Loucy (cell line): ENCODE results near the gene MCHR2.
A peak's percentile ranks its signal among the peaks of the same experiment; 100 is the strongest.

Experiments
- H2AFZ ChIP-seq: fragments of 200-600 bp; sonication (generic); 2 replicates; pipeline ENCODE4 v1.6.0; 2016; ENCODE audit warnings: antibody characterized with exemption, mild to moderate bottlenecking, low read length, moderate library complexity
- H3F3A ChIP-seq: fragments of 200-600 bp; 2 replicates; pipeline ENCODE4 v1.6.0; 2016; ENCODE audit warnings: antibody characterized with exemption, low read depth, mild to moderate bottlenecking
- H3K27me3 ChIP-seq: fragments of 200-600 bp; sonication (generic); 2 replicates; pipeline ENCODE4 v1.6.1; 2014; ENCODE audit warnings: low read length, mild to moderate bottlenecking; ENCODE audit not compliant: insufficient read depth, poor library complexity, severe bottlenecking
- H3K36me3 ChIP-seq: fragments of 200-600 bp; sonication (generic); 2 replicates; pipeline ENCODE4 v1.6.1; 2016; ENCODE audit warnings: low read length; ENCODE audit not compliant: insufficient read depth
- H3K4me1 ChIP-seq: fragments of 200-600 bp; sonication (generic); 2 replicates; pipeline ENCODE4 v1.5.1; 2014; ENCODE audit warnings: low read length, mild to moderate bottlenecking; ENCODE audit not compliant: insufficient read depth, poor library complexity, severe bottlenecking
- H3K4me2 ChIP-seq: fragments of 200-600 bp; sonication (generic); 2 replicates; pipeline ENCODE4 v1.6.0; 2014; ENCODE audit warnings: antibody characterized with exemption, low read length, low read depth, mild to moderate bottlenecking; ENCODE audit not compliant: poor library complexity, severe bottlenecking
- H3K4me3 ChIP-seq: fragments of 200-600 bp; sonication (generic); 2 replicates; pipeline ENCODE4 v1.5.1; 2014; ENCODE audit warnings: low read length, mild to moderate bottlenecking, mixed read lengths; ENCODE audit not compliant: poor library complexity, severe bottlenecking
- H3K79me2 ChIP-seq: fragments of 200-600 bp; sonication (generic); 2 replicates; pipeline ENCODE4 v1.6.1; 2014; ENCODE audit warnings: low read length; ENCODE audit not compliant: insufficient read depth
- H3K9ac ChIP-seq: fragments of 200-600 bp; sonication (generic); 2 replicates; pipeline ENCODE4 v1.6.0; 2014; ENCODE audit warnings: mild to moderate bottlenecking, low read depth, low read length, moderate library complexity; ENCODE audit not compliant: poor library complexity, severe bottlenecking
- H3K9me2 ChIP-seq: fragments of 200-600 bp; sonication (generic); replicated peaks from 2 replicates; pipeline ENCODE4 v1.6.1; 2016; ENCODE audit warnings: low read depth, low read length, mixed read lengths
- H3K9me3 ChIP-seq: fragments of 200-600 bp; sonication (generic); 2 replicates; pipeline ENCODE4 v1.6.1; 2014; ENCODE audit warnings: mild to moderate bottlenecking, antibody characterized with exemption, low read length, low read depth; ENCODE audit not compliant: insufficient read depth
- H4K20me1 ChIP-seq: fragments of 200-600 bp; sonication (generic); 2 replicates; pipeline ENCODE4 v1.6.0; 2014; ENCODE audit warnings: antibody characterized with exemption, low read length, mild to moderate bottlenecking; ENCODE audit not compliant: insufficient read depth, poor library complexity, severe bottlenecking
- EZH2phosphoT487 ChIP-seq: fragments of 200-600 bp; IDR thresholded peaks from 2 replicates; pipeline ENCODE4 v1.6.1; 2018; ENCODE audit warnings: antibody characterized with exemption, mild to moderate bottlenecking, moderate library complexity, borderline replicate concordance
- TF ChIP-seq, protein P1 (sequence below): fragments of 200-600 bp; sonication (generic); conservative IDR thresholded peaks from 2 replicates; pipeline ENCODE4 v1.5.1; 2014; ENCODE audit warnings: mild to moderate bottlenecking, antibody characterized with exemption, low read length

Gene MCHR2

DNA sequence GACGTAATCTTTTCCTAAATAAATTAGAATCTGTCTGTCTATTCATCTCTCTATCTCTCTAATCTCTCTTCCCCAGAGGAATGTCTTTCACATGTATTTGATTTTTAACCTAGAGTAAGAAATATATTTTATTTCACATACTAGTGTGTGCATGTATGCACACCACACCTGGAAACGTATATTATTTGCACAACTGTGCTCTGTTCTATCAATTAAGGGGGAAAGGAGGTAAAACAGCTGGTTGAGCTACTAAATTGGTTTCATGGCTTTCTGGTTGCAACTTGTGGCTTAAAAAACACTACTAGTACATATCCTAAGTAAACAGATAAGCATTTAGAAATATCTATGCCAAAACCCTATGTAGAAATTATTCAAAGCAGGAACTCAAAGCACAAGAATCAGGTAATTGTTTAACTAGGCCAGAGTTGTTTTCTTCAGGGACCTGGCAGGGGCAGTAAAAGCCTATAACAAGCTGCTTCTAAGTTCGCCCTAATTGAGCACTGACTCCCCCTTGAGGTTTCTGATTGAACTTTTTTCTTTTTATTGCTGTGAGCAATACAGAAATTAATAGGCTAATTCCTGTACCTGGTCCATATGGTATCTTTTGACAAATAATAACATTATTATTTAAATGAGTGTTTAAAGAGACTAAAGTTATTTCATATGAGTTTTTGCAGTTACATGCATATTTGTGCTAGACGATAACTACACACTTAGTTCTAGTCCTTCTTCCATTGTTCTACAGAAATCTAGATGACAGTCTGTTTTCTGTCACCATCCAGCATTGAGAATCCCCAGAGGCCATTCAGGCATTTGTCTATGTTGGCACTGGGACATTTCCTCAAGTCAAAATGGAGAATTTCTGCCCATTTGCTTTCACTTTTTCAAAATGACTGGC, 88.6 kb downstream of the MCHR2 start:
- H3K79me2 ChIP-seq: no peaks in the 10 kb centered on the region
- no peaks in the 10 kb centered on the region for H3K36me3 ChIP-seq
- H2AFZ ChIP-seq: 0 out of 2 replicates have a peak overlapping the region, but pooled peaks have one; percentile 9

DNA sequence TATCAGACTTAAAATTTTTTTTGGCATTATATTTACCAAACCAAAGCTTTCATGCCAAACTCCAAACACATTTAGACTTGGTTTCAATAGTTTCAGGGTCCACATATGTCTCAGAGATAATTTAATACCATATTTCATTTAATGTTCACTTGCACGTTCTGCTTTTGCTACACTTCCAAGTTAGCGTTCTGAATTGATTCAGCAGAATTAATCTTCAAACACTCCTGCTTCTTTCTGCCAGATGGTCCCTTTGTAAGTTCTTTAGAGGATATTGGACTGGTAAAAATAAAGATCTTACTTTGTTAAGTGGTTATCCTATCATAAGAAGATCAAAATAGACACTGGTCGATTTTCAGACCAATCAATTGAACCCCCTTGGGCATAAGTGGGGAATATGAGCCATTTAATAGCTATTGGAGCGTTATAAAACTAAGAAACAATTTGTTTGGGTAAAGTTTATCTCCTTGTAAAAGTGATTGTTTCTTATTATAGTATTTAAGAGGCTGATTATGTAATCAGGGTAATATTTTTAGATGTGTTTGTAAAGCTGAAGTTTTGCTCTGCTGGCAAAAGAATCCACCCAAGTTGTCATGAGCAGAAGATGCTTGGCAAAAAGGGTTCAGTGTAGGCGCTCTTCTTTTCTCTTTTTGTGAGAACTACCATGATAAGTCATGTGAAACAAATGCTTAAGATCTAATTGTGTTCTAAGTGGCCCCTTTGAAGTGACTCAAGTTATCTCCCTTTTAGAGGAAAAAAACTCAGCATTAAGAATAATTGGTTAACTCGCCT, 92.2 kb downstream of the MCHR2 start:
- H3K27me3 ChIP-seq: no peaks in the 10 kb centered on the region
- no peak overlapping the region for H3K9ac ChIP-seq
- H4K20me1 ChIP-seq: no peaks in the 10 kb centered on the region
- H3K9me3 ChIP-seq: no peaks in the 10 kb centered on the region
- no peaks in the 10 kb centered on the region for H3K9me2 ChIP-seq
- no peak overlapping the region for H3K4me3 ChIP-seq
- H3K4me1 ChIP-seq: no peaks in the 10 kb centered on the region
- no peaks in the 10 kb centered on the region for H3F3A ChIP-seq
- H3K36me3 ChIP-seq: no peaks in the 10 kb centered on the region
- no peak for TF ChIP-seq EZH2phosphoT487
- TF ChIP-seq, protein P1, sequence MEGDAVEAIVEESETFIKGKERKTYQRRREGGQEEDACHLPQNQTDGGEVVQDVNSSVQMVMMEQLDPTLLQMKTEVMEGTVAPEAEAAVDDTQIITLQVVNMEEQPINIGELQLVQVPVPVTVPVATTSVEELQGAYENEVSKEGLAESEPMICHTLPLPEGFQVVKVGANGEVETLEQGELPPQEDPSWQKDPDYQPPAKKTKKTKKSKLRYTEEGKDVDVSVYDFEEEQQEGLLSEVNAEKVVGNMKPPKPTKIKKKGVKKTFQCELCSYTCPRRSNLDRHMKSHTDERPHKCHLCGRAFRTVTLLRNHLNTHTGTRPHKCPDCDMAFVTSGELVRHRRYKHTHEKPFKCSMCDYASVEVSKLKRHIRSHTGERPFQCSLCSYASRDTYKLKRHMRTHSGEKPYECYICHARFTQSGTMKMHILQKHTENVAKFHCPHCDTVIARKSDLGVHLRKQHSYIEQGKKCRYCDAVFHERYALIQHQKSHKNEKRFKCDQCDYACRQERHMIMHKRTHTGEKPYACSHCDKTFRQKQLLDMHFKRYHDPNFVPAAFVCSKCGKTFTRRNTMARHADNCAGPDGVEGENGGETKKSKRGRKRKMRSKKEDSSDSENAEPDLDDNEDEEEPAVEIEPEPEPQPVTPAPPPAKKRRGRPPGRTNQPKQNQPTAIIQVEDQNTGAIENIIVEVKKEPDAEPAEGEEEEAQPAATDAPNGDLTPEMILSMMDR: no peak
- H2AFZ ChIP-seq: no peak overlapping the region
- no peak overlapping the region for H3K4me2 ChIP-seq
- no peaks in the 10 kb centered on the region for H3K79me2 ChIP-seq

More for the DNA sequence above, 88.6 kb downstream of the MCHR2 start:
- Histone ChIP-seq H4K20me1 (no peaks in the 10 kb centered on the region), H3K4me2 (no peak overlapping the region), H3K4me3 (no peak overlapping the region), H3K9me2 (no peaks in the 10 kb centered on the region), H3K9ac (no peak overlapping the region), H3K4me1 (no peaks in the 10 kb centered on the region), H3K9me3 (no peaks in the 10 kb centered on the region), H3K27me3 (no peaks in the 10 kb centered on the region), H3F3A (no peaks in the 10 kb centered on the region)
- TF ChIP-seq, protein P1: peak; percentile 87
- TF ChIP-seq EZH2phosphoT487: no peak

DNA sequence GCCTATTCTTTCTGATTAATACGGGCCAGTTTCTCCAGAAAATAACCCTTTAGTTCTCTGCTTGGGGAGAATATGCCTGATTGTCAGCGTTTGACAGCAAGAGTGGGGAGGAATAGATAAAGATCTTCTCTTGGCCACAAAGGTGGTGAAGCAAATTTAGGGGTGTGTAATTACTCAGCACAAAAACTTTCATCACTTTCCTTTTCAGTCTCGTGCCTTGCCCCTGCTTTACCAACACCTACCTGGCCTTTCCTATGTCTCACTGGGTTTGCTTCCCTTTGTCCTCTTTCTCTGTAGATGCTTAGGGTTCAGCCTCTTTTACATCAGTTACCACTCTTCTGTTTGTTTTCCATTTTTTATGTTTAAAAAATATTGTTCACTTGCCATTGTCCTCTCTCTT, 99.2 kb downstream of the MCHR2 start:
- no peaks in the 10 kb centered on the region for H3K36me3 ChIP-seq
- no peaks in the 10 kb centered on the region for H3F3A ChIP-seq
- H3K4me2 ChIP-seq: no peak overlapping the region
- H2AFZ ChIP-seq: no peak overlapping the region
- H4K20me1 ChIP-seq: no peaks in the 10 kb centered on the region
- TF ChIP-seq EZH2phosphoT487: no peak
- TF ChIP-seq, protein P1: no peak
- no peaks in the 10 kb centered on the region for H3K4me1 ChIP-seq
- no peaks in the 10 kb centered on the region for H3K9me3 ChIP-seq
- H3K9ac ChIP-seq: no peak overlapping the region
- H3K27me3 ChIP-seq: no peaks in the 10 kb centered on the region
- H3K9me2 ChIP-seq: no peaks in the 10 kb centered on the region
- no peak overlapping the region for H3K4me3 ChIP-seq
- H3K79me2 ChIP-seq: no peaks in the 10 kb centered on the region
